Prostate gland (tissue), 2 donors: ENCODE measurements around the gene FASTKD1. TPM values are rescaled to one million over a fixed set of nuclear protein-coding genes. Genes with fewer than 3 reads are reported as not detected.
"Not testable (repeated sequence)": the region's sequence is repeated elsewhere in the genome, so short reads cannot be mapped to it uniquely, and the experiment has no call there.

Experiments used
- DNase-seq: peaks from one replicate; pipeline ENCODE4 v3.0.0-alpha.2; 2019; ENCODE audit warnings: low spot score
- H3K27ac ChIP-seq, 2 donors: fragments of 200-600 bp; sonication (generic); 2 replicates each; pipeline ENCODE4 v1.5.1; 2017 to 2019
- H3K27me3 ChIP-seq: fragments of 200-600 bp; sonication (generic); replicated peaks from 2 replicates; pipeline ENCODE4 v1.5.1; 2019; ENCODE audit not compliant: insufficient read depth
- H3K36me3 ChIP-seq, 2 donors: fragments of 200-600 bp; sonication (generic); 1 replicate in 1 of 2; 2 replicates in 1 of 2; pipeline versions ENCODE4 v1.5.1 to v1.8.1; 2017 to 2019
- H3K4me1 ChIP-seq: fragments of 200-600 bp; sonication (generic); replicated peaks from 2 replicates; pipeline ENCODE4 v1.5.1; 2019
- H3K4me3 ChIP-seq, 2 donors: fragments of 200-600 bp; sonication (generic); 2 replicates each; pipeline ENCODE4 v1.5.1; 2017 to 2019
- H3K9me3 ChIP-seq: fragments of 200-600 bp; sonication (generic); 2 replicates; pipeline ENCODE4 v1.5.1; 2017
- CTCF ChIP-seq, 4 experiments: fragments of 200-600 bp in 2 of 4; fragments of 450-650 bp in 2 of 4; sonication (generic) in 2 of 4; IDR thresholded peaks; 1 replicate in 3 of 4; 2 replicates in 1 of 4; pipeline ENCODE4 v1.5.1; 2016 to 2019; ENCODE audit warnings: antibody characterized with exemption in 4 of 4, mild to moderate bottlenecking in 2 of 4, moderate library complexity in 2 of 4
- POLR2A ChIP-seq: fragments of 450-650 bp; IDR thresholded peaks from one replicate; pipeline ENCODE4 v1.6.1; 2016; ENCODE audit warnings: antibody characterized with exemption, mild to moderate bottlenecking
- POLR2AphosphoS5 ChIP-seq: sonication (generic); formaldehyde crosslinking; IDR thresholded peaks from one replicate; pipeline ENCODE4 v1.6.1; 2017; ENCODE audit warnings: antibody characterized with exemption
- WGBS: methylation state at CpG from one replicate; pipeline ENCODE4 v1.1.5; 2018; 5-methylcytosine and 5-hydroxymethylcytosine counted together
- intact Hi-C: fragments of 100-400 bp; cut with DNase I; formaldehyde crosslinking; loops from one replicate; pipeline ENCODE4 v1.14.2; 2022
- total RNA-seq, 2 donors: library from RNA; depleted of rRNA; stranded (reverse); fragments of >200 nt; gene quantifications; one replicate each; pipeline ENCODE4 v1.1.0, GENCODE V29; 2016

The FASTKD1 gene
- total RNA-seq: 10 to 100 TPM in 1 of 2 donors, 1 to 10 TPM in 1; 6.2 to 11.2 TPM

GRCh38 chr2:169573160-169573973, at the start of gene FASTKD1:
FASTKD1 (minus strand) TSS chr2:169573865; CDS start chr2:169572029, 1,836 bp downstream.
- Histone ChIP-seq H3K4me1 (no peaks in the 10 kb centered on the region), H3K9me3 (no peaks in the 10 kb centered on the region), H3K27me3 (no peaks in the 10 kb centered on the region), H3K27ac (peak within 1 kb of the TSS; percentile 27 to 35), H3K36me3 (no peaks in the 10 kb centered on the region), H3K4me3 (peak within 1 kb of the TSS; percentile 39 to 53)
- no peak for TF ChIP-seq CTCF (IDR thresholded peaks at IDR 0.05)
- TF ChIP-seq POLR2AphosphoS5: peak; percentile 90
- no peak for TF ChIP-seq POLR2A
- DNase-seq: peak; percentile 82
- intact Hi-C loops: no loop called here
- under 1% methylated on average over 33 of the region's 33 CpGs for WGBS

- TF ChIP-seq POLR2AphosphoS5 (no peak), CTCF (IDR thresholded peaks at IDR 0.05) (no peak), POLR2A (no peak)
- 91% methylated on average over 4 of the region's 4 CpGs for whole genome bisulfite sequencing
- Histone ChIP-seq H3K27me3 (no peaks in the 10 kb centered on the region), H3K36me3 (peaks cover 0 to 7% of the 10 kb centered on the region in 2 donors), H3K4me3 (no peak overlapping the region), H3K27ac (no peak overlapping the region), H3K4me1 (no peaks in the 10 kb centered on the region), H3K9me3 (no peaks in the 10 kb centered on the region)
- no peak for DNase-seq
- intact Hi-C loops: no loop called here
These were observed 49.6 kb upstream of the FASTKD1 start for GRCh38 chr2:169623235-169623634.

GRCh38 chr2:169620509-169620908, 46.8 kb upstream of the FASTKD1 start:
- intact Hi-C loops: no loop called here
- Histone ChIP-seq H3K27me3 (no peaks in the 10 kb centered on the region), H3K9me3 (no peaks in the 10 kb centered on the region), H3K4me1 (no peaks in the 10 kb centered on the region), H3K36me3 (peaks cover 0 to 7% of the 10 kb centered on the region in 2 donors), H3K4me3 (no peak overlapping the region), H3K27ac (no peak overlapping the region)
- no peak for DNase-seq
- TF ChIP-seq POLR2A (no peak), CTCF (IDR thresholded peaks at IDR 0.05) (no peak), POLR2AphosphoS5 (no peak)
- 80% methylated on average over 1 of the region's 1 CpG for WGBS

- Histone ChIP-seq H3K4me1 (no peaks in the 10 kb centered on the region), H3K36me3 (peaks cover 0 to 8% of the 10 kb centered on the region in 2 donors), H3K27me3 (no peaks in the 10 kb centered on the region), H3K27ac (no peak overlapping the region), H3K4me3 (no peak overlapping the region), H3K9me3 (no peaks in the 10 kb centered on the region)
- 60% methylated on average over 3 of the region's 3 CpGs for WGBS
- DNase-seq: no peak
- TF ChIP-seq POLR2AphosphoS5: no peak
- no peak for TF ChIP-seq POLR2A
- no peak for TF ChIP-seq CTCF (IDR thresholded peaks at IDR 0.05)
- intact Hi-C loops: no loop called here
These were observed 46.3 kb upstream of the FASTKD1 start for GRCh38 chr2:169619946-169620345.

- not testable (repeated sequence) for H3K36me3 ChIP-seq, DNase-seq
These were observed 42.3 kb upstream of the FASTKD1 start for GRCh38 chr2:169615982-169616381.

More at GRCh38 chr2:169615982-169616381, 42.3 kb upstream of the FASTKD1 start:
- intact Hi-C loops, H3K4me1 ChIP-seq, H3K4me3 ChIP-seq, H3K9me3 ChIP-seq, H3K27me3 ChIP-seq, H3K27ac ChIP-seq: not testable (repeated sequence)
- WGBS: 96% methylated on average over 1 of the region's 1 CpG
